Measurements from ENCODE around the gene KRTAP21-1.
"Not testable (repeated sequence)": the region's sequence is repeated elsewhere in the genome, so short reads cannot be mapped to it uniquely, and the experiment has no call there.

The KRTAP21-1 gene

GRCh38 chr21:30755328-30755727 is at the start of gene KRTAP21-1:
Gene KRTAP21-1, minus strand, starts transcription at chr21:30755428. Its CDS starts 50 bp downstream, at chr21:30755378.
- not testable (repeated sequence) for DNase-seq

GRCh38 chr21:30800605-30801004 is 45.4 kb upstream of the KRTAP21-1 start:
- no peak for DNase-seq

DNA sequence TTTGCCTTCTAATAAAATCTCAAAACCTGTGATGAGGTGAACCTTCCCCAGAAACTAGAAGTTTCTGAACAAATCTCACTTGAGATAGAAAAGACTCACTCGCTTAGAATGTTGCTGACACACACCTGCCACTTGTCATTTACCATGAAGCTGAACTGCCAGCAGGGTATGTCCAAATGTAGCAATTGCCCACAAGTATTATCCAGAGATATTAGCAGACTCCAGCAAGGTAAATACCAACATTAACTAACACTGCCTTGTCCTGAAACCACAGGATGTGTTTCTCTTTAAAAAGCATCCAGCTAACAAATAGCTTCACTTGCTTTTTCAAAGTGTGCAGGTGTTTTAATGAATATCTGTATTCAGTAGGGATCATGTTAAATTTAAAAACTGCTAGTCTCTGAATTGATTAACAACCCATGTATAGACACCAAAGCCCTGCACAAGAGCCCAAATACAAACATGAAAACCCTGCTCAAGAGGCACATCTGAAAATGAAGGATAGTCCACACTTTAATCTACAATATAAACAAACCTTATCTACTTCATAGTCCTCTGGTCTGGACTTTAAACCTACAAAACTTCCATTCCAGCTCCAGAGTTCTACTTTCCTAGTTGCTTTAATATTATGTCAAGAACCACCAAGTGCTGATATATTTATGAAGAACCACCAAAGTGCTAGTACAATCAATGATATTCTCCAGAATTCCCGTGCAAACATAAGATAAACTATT is 38.5 kb upstream of the KRTAP21-1 start:
- DNase-seq: no peak

GRCh38 chr21:30779249-30779648 is 24.0 kb upstream of the KRTAP21-1 start:
- no peak for DNase-seq

- no peak for DNase-seq
Measured at GRCh38 chr21:30769724-30770431, 14.7 kb upstream of the KRTAP21-1 start.

DNA sequence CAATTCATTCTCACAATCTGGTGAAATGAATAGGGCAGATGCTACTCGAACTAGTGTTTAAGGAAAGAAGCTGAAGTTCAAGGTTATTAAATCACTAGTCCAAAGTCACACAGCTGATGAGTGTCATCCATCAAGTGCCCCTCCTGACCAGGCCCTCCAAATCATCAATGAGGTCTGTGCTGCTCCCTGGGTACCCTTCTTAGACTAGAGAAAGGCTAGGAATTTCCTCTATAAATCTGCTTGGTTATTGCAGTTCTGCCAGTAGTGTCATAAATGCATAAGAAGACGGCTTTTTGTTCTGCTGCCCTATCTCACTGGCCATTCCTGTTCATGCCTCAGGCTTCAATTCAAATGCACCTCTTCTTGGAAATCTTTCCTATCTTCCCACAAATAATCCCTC is 5.5 kb upstream of the KRTAP21-1 start:
- no peak for DNase-seq

DNA sequence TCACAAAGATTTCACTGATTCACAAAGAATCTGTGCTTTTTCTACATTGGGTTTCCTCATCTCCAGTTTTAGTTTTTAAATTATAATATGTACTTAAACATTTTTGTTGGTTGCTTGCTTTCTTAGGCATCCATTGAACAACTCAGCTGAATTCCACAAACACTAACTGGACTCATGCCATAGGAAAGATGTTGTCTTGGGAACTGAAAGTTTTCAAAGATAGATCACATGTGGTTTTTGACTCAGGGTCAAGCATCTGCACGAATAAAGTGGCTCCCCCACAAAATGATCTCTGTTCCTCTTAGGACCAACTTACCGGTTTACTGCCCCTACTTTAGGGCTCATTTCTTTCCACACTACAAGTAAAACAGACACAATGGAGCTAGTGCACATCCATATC is 3.1 kb upstream of the KRTAP21-1 start:
- DNase-seq: no peak

DNA sequence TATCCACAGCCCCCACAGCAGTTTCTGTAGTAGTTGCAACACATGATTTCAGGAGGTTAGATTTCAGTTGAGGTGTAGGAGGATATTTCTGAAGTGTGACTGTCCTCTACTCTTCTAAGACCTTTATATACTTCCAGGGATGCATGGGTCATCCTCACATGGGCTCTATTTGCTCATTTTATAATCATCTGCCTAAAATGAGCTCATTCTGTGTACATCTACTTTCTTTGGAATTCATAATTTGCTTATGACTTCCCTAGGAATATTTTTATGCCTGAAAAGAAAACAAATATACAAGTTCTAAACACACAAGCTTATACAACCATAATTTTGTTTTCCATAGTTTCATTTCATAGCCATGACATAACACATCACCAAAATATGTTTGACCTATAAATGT is 8.1 kb downstream of the KRTAP21-1 start, which contains the start of gene KRTAP21-2:
Gene KRTAP21-2, minus strand, starts transcription at position 101 of the 400 bp plus-strand sequence. Its CDS starts 57 bp downstream, at position 44.
- DNase-seq: no peak

DNA sequence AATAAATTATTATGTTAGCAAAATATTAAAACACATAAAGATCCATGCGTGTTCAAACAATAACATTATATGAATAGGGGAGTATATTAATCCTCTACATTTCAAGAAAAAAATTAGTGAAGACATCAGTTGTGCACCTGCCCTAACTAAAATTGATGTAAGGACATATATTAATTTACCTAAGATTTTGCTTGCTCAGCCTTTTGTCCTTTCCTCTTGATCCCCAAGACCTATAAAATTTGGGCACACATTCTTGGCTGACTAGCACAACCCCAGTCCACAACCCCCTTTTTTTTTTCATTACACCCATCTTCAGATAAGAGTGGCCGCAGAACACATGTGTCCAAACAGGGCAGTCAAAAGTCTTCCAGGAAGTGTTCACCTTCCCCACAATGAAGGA is 14.8 kb downstream of the KRTAP21-1 start:
- no peak for DNase-seq

- peak; percentile 1 for DNase-seq
Measured at GRCh38 chr21:30733026-30733425, 22.2 kb downstream of the KRTAP21-1 start.

DNA sequence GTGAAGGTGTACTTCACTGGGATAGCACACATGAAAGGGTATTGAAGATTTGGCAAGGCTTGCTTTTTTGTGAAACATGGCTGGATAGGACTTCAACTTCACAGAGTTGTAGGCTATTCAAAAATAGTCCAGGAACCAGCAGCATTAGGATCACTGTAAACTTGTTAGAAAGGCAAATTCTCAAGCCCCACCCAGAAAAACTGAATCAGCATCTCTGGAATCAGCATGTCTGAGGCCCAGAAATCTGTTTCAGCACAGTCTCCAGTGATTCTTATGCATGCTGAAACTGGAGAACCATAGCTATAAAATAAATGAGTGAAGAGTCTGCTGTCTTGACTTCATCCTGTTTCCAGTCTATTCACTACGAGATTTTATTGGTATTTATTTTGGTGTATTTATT is 28.5 kb downstream of the KRTAP21-1 start:
- DNase-seq: no peak

DNA sequence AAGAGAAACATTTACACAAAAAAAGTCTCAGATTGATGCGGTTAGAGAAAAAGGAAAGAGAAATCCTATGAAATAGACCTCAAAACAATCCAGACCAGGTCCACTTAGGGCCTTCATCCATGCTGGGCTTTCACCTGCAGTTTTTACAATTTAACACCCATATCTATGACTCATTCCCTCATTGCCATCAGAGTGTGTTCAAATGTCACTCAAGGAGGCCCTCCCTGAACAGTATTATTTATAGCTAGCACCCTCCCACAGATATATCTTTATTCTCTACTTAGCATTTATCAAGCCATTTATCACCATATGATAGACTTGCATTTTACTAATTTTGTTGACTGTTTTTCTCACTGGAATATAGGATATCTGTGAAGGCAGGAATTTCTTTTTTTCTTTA is 35.8 kb downstream of the KRTAP21-1 start:
- DNase-seq: no peak

DNA sequence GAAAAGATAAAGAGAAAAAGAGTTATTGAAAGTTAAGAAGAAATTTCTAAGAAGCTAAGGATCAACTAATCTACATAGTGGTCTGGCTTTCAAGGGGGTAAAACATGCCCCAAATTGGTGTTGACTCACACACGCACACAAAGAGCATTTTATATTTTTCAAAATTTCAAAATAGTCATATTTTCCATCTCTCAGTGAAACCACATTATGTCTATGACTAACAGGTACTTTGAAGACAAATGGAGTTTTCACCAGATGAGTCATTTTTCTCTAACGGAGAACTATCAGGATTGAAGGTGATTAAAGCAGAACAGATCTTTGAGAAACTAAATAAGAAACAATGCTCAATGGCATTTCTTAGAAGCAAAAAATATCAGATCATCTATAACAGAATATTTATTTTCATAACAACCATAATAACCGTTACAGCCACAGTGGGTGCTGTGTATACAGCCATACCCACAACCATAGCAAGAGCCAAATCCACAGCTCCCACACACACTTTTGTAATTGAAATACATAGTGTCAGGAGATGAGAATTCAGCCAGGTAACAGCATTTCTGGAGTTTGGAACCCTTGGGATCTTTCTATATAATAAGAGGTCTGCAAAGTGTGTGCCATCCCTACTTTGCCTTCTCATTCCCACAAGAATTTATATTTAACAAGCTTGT is 36.9 kb downstream of the KRTAP21-1 start, which contains the start of gene KRTAP21-3:
Gene KRTAP21-3, minus strand, starts transcription at position 539 of the 671 bp plus-strand sequence. Its CDS starts 18 bp downstream, at position 521.
- DNase-seq: no peak

DNA sequence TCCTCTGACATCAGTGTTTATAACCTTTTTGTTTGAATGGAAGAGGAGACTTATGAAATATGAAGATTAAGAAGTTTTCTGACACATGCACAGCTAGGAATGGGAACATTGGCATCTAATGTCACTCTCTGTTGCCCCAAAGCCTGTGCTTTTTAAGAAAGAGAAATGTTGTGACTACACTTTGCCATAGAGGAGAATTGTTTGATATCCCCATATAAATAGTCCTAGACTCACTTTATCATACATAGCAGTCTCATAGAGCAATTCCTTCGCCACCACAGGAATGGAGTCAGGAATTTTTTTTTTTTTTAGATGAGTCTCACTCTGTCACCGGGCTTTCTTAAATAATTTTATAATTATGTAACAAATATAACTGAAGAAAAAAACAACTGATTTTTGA is 38.1 kb downstream of the KRTAP21-1 start:
- no peak for DNase-seq

DNA sequence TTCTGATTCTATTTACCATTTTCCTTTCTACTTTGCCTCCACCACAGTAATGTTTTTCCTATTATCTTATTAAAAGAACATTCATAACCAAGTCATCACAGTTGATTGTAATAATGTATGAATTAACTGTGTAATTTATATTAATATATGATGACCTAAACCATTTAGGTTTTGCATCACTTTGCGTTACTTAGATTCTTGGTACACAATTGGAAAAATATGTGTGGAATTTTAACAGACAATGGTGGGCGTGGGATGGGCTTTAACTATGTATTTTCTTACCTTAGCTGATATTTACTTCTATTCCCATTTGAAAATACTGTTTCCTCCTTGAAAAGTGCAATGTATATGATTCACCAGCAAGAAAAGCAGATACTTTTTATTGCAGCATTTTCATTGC is 40.3 kb downstream of the KRTAP21-1 start:
- DNase-seq: no peak

DNA sequence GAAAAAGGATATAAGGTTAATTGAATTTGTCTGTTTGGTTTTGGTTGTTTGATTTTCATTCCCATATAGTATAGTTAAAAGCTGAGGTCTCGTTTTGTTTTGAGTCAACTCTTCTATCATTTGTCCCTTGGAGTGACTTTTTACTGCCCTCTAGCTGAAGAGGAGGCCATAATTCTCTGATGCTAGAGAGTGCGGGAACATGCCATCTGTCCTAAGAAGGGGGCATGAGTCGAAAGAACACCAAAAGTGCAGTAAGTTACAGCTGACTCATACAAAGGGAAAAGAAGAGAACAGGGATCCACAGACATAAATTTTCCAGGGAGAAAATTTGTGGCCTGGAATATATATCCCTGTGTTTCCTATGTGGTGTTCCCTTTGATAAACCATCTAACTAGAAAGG is 40.8 kb downstream of the KRTAP21-1 start:
- DNase-seq: no peak

DNA sequence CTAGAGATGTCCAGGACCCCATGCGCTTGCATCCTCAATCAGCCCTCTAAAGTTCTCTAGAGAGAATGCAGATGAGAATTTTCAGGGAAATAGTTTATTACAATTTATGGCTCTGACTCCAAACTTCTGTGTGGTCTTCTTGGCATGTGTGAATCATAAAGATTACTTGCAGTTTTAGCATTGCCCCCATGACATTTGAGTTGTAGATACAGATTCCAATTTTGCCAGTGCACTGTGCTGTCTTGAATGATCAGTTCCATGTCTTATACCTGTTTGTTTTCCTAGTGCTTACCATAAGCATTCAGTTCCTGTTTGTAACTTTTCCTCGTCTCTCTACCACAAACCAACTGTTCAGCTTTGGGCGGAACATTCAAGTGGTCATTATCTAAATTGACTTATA is 41.5 kb downstream of the KRTAP21-1 start:
- no peak for DNase-seq

GRCh38 chr21:30710499-30710898 is 44.7 kb downstream of the KRTAP21-1 start:
- no peak for DNase-seq

GRCh38 chr21:30707409-30707808 is 47.8 kb downstream of the KRTAP21-1 start:
- DNase-seq: no peak
